Measurements from ENCODE around the gene INS. TPM values are rescaled to one million over a fixed set of nuclear protein-coding genes. Genes with fewer than 3 reads are reported as not detected.
A peak's percentile ranks its signal among the peaks of the same experiment; 100 is the strongest.

Gene INS
- total RNA-seq, 2 donors from 2014 or later, result not detected

- H3K27me3 ChIP-seq (replicated peaks; ENCODE audit: insufficient read depth), result peaks cover 29% of the 10 kb centered on the region
- peaks cover 6% of the 10 kb centered on the region for H3K4me1 ChIP-seq (replicated peaks)
- TF ChIP-seq POLR2A (IDR thresholded peaks at IDR 0.05) (no peak), POLR2AphosphoS5 (IDR thresholded peaks at IDR 0.05) (no peak)
- TF ChIP-seq, protein P1, sequence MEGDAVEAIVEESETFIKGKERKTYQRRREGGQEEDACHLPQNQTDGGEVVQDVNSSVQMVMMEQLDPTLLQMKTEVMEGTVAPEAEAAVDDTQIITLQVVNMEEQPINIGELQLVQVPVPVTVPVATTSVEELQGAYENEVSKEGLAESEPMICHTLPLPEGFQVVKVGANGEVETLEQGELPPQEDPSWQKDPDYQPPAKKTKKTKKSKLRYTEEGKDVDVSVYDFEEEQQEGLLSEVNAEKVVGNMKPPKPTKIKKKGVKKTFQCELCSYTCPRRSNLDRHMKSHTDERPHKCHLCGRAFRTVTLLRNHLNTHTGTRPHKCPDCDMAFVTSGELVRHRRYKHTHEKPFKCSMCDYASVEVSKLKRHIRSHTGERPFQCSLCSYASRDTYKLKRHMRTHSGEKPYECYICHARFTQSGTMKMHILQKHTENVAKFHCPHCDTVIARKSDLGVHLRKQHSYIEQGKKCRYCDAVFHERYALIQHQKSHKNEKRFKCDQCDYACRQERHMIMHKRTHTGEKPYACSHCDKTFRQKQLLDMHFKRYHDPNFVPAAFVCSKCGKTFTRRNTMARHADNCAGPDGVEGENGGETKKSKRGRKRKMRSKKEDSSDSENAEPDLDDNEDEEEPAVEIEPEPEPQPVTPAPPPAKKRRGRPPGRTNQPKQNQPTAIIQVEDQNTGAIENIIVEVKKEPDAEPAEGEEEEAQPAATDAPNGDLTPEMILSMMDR (IDR thresholded peaks at IDR 0.05), result no peak
- H3K27ac ChIP-seq, result no peak within 1 kb of the TSS
- peak within 1 kb of the TSS; percentile 12 to 22 for H3K4me3 ChIP-seq
- no peaks in the 10 kb centered on the region for H3K9me3 ChIP-seq
- intact Hi-C loops (cut with DNase I), result no loop called here
- H3K36me3 ChIP-seq, result no peaks in the 10 kb centered on the region
- no peak for DNase-seq (ENCODE audit: low spot score)
- 1% methylated on average over 61 of the region's 62 CpGs for WGBS
Measured at GRCh38 chr11:2139123-2139521, 21.9 kb downstream of the INS start, which contains the start of gene IGF2. Gene IGF2, minus strand, starts transcription at chr11:2139389. Its CDS starts 3,866 bp downstream, at chr11:2135523.

DNA sequence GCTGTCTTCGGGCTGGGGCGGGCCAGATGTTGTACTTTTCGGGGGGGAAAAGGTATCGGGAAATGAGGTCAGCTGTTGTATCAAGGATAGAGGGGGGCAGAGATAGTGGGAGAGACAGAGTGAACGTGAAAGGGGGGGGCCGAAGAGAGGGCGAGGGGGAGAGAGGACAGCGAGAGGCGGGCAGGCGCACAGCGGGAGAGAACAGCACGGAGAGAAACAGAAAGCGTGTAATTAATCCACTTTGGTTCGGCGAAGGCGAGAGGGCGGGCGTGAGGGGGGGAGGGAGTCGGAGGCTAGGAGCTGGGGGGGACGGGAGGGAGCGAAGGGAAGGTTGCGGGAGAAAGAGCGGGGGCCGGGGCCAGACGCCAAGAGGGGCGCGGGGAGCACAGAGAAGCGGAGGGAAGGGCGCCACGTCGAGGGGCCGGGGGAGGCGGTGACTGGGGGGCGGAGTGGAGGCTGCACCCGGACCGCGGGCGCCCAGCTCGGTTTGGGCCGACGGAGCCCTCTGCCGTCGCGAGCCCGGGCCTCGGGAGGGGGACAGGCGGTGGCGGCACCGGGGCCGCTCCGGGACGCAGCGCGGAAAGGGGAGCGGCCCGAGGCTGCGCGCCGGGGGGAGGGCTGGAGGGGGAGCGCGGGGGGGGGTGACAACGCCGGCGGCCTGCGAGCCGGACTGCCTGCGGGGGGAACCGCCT, 22.4 kb downstream of the INS start:
- Histone ChIP-seq H3K4me3 (peak overlapping the region; percentile 12 to 22), H3K4me1 (replicated peaks) (peaks cover 6% of the 10 kb centered on the region), H3K27ac (no peak overlapping the region), H3K9me3 (no peaks in the 10 kb centered on the region), H3K36me3 (no peaks in the 10 kb centered on the region), H3K27me3 (replicated peaks; ENCODE audit: insufficient read depth) (peaks cover 25% of the 10 kb centered on the region)
- TF ChIP-seq, protein P1 (IDR thresholded peaks at IDR 0.05), result no peak
- TF ChIP-seq POLR2AphosphoS5 (IDR thresholded peaks at IDR 0.05), result no peak
- TF ChIP-seq POLR2A (IDR thresholded peaks at IDR 0.05), result no peak
- WGBS, result 1% methylated on average over 49 of the region's 68 CpGs
- intact Hi-C loops (cut with DNase I), result no loop called here
- DNase-seq (ENCODE audit: low spot score), result no peak

DNA sequence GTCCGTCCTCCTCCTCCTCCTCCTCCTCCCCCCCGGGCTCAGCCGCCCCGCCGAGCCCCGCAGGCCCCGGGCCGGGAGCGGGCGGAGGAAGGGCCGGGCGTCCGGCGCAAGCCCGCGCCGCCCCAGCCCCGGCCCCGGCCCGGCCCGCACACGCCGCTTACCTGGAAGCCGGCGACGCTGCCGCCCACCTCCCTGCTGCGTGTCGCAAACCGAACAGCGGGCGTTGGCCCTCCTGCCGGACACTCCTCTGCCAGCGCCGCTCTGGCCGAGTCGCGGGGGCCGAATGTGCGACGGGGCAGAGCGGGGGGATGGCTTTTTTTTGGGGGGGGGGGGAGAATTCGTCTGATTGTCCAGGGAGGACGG, 23.0 kb downstream of the INS start:
- Histone ChIP-seq H3K27me3 (replicated peaks; ENCODE audit: insufficient read depth) (peaks cover 29% of the 10 kb centered on the region), H3K9me3 (no peaks in the 10 kb centered on the region), H3K4me3 (peak overlapping the region; percentile 12 to 22), H3K36me3 (no peaks in the 10 kb centered on the region), H3K27ac (no peak overlapping the region), H3K4me1 (replicated peaks) (peaks cover 6% of the 10 kb centered on the region)
- 4% methylated on average over 14 of the region's 44 CpGs for WGBS
- TF ChIP-seq POLR2AphosphoS5 (IDR thresholded peaks at IDR 0.05) (no peak), POLR2A (IDR thresholded peaks at IDR 0.05) (no peak)
- TF ChIP-seq, protein P1 (IDR thresholded peaks at IDR 0.05), result no peak
- DNase-seq (ENCODE audit: low spot score), result no peak
- intact Hi-C loops (cut with DNase I), result no loop called here

DNA sequence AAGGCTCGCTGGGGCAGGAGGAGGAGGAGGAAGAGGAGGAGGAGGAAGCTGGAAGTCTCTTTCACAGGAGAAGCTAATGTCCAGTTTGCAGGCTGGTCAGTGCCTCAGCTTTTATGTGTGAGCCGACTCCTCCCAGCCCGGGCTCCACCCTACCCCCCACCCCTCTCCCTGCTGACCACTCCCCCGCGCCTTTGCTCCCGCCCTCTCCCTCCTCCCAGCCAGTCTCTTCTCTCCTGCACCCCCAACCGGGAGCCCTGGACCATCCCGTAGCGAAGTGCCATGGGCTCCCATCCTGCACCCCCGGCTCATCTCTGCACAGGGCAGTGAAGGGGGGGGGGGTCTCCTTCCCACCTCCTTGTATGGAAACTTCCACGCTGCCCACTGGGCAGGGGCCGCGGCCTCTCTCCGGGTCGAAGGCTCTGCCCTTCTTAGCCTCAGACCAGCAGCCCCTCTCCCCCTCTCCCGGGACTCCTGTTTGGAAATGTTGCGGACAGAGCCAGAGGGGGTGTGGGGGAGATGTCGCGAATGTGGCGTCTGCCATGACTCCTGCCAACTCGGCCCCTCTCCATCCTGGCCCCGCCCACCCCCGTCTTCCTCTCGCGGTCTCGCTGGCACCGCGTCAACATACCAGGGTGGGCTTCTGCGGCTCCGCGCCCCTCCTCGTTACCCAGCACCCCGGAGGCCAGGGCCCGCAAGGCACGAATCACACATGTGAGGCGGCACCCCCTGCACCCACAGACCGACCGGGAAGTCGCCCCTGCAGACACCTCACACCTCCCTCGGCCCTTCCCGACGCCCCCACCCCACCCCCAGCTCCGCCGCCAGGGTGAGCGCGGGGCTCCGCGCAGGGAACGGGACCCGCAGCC, 23.6 kb downstream of the INS start:
- H3K27ac ChIP-seq, result no peak overlapping the region
- H3K4me1 ChIP-seq (replicated peaks), result peaks cover 6% of the 10 kb centered on the region
- TF ChIP-seq POLR2A (IDR thresholded peaks at IDR 0.05) (no peak), POLR2AphosphoS5 (IDR thresholded peaks at IDR 0.05) (peak; percentile 48)
- TF ChIP-seq, protein P1 (IDR thresholded peaks at IDR 0.05), result no peak
- intact Hi-C loops (cut with DNase I), result no loop called here
- H3K9me3 ChIP-seq, result no peaks in the 10 kb centered on the region
- DNase-seq (ENCODE audit: low spot score), result peak; percentile 43
- WGBS, result 3% methylated on average over 45 of the region's 50 CpGs
- peaks cover 29% of the 10 kb centered on the region for H3K27me3 ChIP-seq (replicated peaks; ENCODE audit: insufficient read depth)
- no peaks in the 10 kb centered on the region for H3K36me3 ChIP-seq
- H3K4me3 ChIP-seq, result peak overlapping the region; percentile 12 to 22

All from prostate gland (tissue), 2 donors.